ENCODE measurements around the gene ELK4.

The ELK4 gene

GRCh38 chr1:205613854-205614412 lies 17.9 kb downstream of the ELK4 start:
- no peak overlapping the region for H3K27ac ChIP-seq
- H3K4me3 ChIP-seq = no peak overlapping the region
- TF ChIP-seq Cebpa-rat (IDR thresholded peaks at IDR 0.05) = no peak
- H3K27me3 ChIP-seq = no peaks in the 10 kb centered on the region
- H4K20me1 ChIP-seq = peaks cover 70% of the 10 kb centered on the region
- peaks cover 92% of the 10 kb centered on the region for H3K36me3 ChIP-seq
- no peak overlapping the region for H3K9ac ChIP-seq
- H3K9me3 ChIP-seq = no peaks in the 10 kb centered on the region
- H3K4me2 ChIP-seq = no peak overlapping the region
- H3K4me1 ChIP-seq = no peaks in the 10 kb centered on the region

GRCh38 chr1:205612556-205612955 lies 19.3 kb downstream of the ELK4 start:
- peaks cover 84% of the 10 kb centered on the region for H3K36me3 ChIP-seq
- no peak overlapping the region for H3K9ac ChIP-seq
- H4K20me1 ChIP-seq = peaks cover 68% of the 10 kb centered on the region
- no peak overlapping the region for H3K4me3 ChIP-seq
- no peak overlapping the region for H3K4me2 ChIP-seq
- no peak for TF ChIP-seq Cebpa-rat (IDR thresholded peaks at IDR 0.05)
- H3K27me3 ChIP-seq = no peaks in the 10 kb centered on the region
- no peaks in the 10 kb centered on the region for H3K4me1 ChIP-seq
- H3K9me3 ChIP-seq = no peaks in the 10 kb centered on the region
- no peak overlapping the region for H3K27ac ChIP-seq

- H3K27ac ChIP-seq = no peak overlapping the region
- peaks cover 72% of the 10 kb centered on the region for H4K20me1 ChIP-seq
- H3K9me3 ChIP-seq = no peaks in the 10 kb centered on the region
- no peaks in the 10 kb centered on the region for H3K4me1 ChIP-seq
- no peaks in the 10 kb centered on the region for H3K27me3 ChIP-seq
- no peak for TF ChIP-seq Cebpa-rat (IDR thresholded peaks at IDR 0.05)
- H3K9ac ChIP-seq = no peak overlapping the region
- peaks cover 84% of the 10 kb centered on the region for H3K36me3 ChIP-seq
- no peak overlapping the region for H3K4me3 ChIP-seq
- no peak overlapping the region for H3K4me2 ChIP-seq
These were observed 19.7 kb downstream of the ELK4 start for GRCh38 chr1:205612104-205612503.

GRCh38 chr1:205610901-205611466 lies 20.8 kb downstream of the ELK4 start:
- no peak overlapping the region for H3K4me2 ChIP-seq
- H3K27me3 ChIP-seq = no peaks in the 10 kb centered on the region
- no peaks in the 10 kb centered on the region for H3K9me3 ChIP-seq
- peaks cover 84% of the 10 kb centered on the region for H3K36me3 ChIP-seq
- no peak overlapping the region for H3K27ac ChIP-seq
- H3K4me1 ChIP-seq = peaks cover 8% of the 10 kb centered on the region
- H3K9ac ChIP-seq = no peak overlapping the region
- no peak overlapping the region for H3K4me3 ChIP-seq
- no peak for TF ChIP-seq Cebpa-rat (IDR thresholded peaks at IDR 0.05)
- peaks cover 77% of the 10 kb centered on the region for H4K20me1 ChIP-seq

- Histone ChIP-seq H3K9me3 (no peaks in the 10 kb centered on the region), H3K9ac (no peak overlapping the region), H3K4me3 (no peak overlapping the region), H3K27ac (no peak overlapping the region), H4K20me1 (peaks cover 84% of the 10 kb centered on the region), H3K27me3 (no peaks in the 10 kb centered on the region), H3K36me3 (peaks cover 77% of the 10 kb centered on the region), H3K4me1 (peaks cover 18% of the 10 kb centered on the region), H3K4me2 (no peak overlapping the region)
- no peak for TF ChIP-seq Cebpa-rat (IDR thresholded peaks at IDR 0.05)
These were observed 21.8 kb downstream of the ELK4 start for GRCh38 chr1:205610036-205610435.

- Histone ChIP-seq H3K36me3 (peaks cover 57% of the 10 kb centered on the region), H3K9ac (no peak overlapping the region), H3K4me2 (peak overlapping the region; percentile 33), H3K27me3 (no peaks in the 10 kb centered on the region), H3K9me3 (no peaks in the 10 kb centered on the region), H3K4me3 (no peak overlapping the region), H3K27ac (no peak overlapping the region), H4K20me1 (peaks cover 49% of the 10 kb centered on the region), H3K4me1 (peaks cover 20% of the 10 kb centered on the region)
- TF ChIP-seq Cebpa-rat (IDR thresholded peaks at IDR 0.05) = 0 out of 2 replicates have a peak, but pooled peaks have one; percentile 7
These were observed 26.8 kb downstream of the ELK4 start for GRCh38 chr1:205604825-205605505.

GRCh38 chr1:205604059-205604458 lies 27.8 kb downstream of the ELK4 start:
- Histone ChIP-seq H3K27ac (no peak overlapping the region), H3K4me3 (no peak overlapping the region), H4K20me1 (peaks cover 40% of the 10 kb centered on the region; the same call in 1 of the 2 replicates), H3K9ac (no peak overlapping the region), H3K4me2 (no peak overlapping the region), H3K27me3 (no peaks in the 10 kb centered on the region), H3K36me3 (peaks cover 60% of the 10 kb centered on the region), H3K9me3 (no peaks in the 10 kb centered on the region), H3K4me1 (peaks cover 20% of the 10 kb centered on the region)
- no peak for TF ChIP-seq Cebpa-rat (IDR thresholded peaks at IDR 0.05)

- H3K4me3 ChIP-seq = no peak overlapping the region
- TF ChIP-seq Cebpa-rat (IDR thresholded peaks at IDR 0.05) = no peak
- no peaks in the 10 kb centered on the region for H3K27me3 ChIP-seq
- H3K36me3 ChIP-seq = peaks cover 59% of the 10 kb centered on the region
- H4K20me1 ChIP-seq = peaks cover 19% of the 10 kb centered on the region; the same call in 1 of the 2 replicates
- H3K4me2 ChIP-seq = no peak overlapping the region
- H3K9ac ChIP-seq = no peak overlapping the region
- H3K9me3 ChIP-seq = no peaks in the 10 kb centered on the region
- H3K27ac ChIP-seq = no peak overlapping the region
- peaks cover 14% of the 10 kb centered on the region for H3K4me1 ChIP-seq
These were observed 30.6 kb downstream of the ELK4 start for GRCh38 chr1:205601205-205601604.

GRCh38 chr1:205600085-205600484 lies 31.7 kb downstream of the ELK4 start:
- no peaks in the 10 kb centered on the region for H3K27me3 ChIP-seq
- H4K20me1 ChIP-seq = peaks cover 12% of the 10 kb centered on the region; the same call in 1 of the 2 replicates
- H3K9ac ChIP-seq = no peak overlapping the region
- TF ChIP-seq Cebpa-rat (IDR thresholded peaks at IDR 0.05) = no peak
- no peak overlapping the region for H3K27ac ChIP-seq
- H3K9me3 ChIP-seq = no peaks in the 10 kb centered on the region
- peaks cover 7% of the 10 kb centered on the region for H3K4me1 ChIP-seq
- H3K36me3 ChIP-seq = peaks cover 54% of the 10 kb centered on the region
- no peak overlapping the region for H3K4me2 ChIP-seq
- H3K4me3 ChIP-seq = no peak overlapping the region

GRCh38 chr1:205599669-205600042 lies 32.2 kb downstream of the ELK4 start:
- H3K36me3 ChIP-seq = peaks cover 52% of the 10 kb centered on the region
- H3K27me3 ChIP-seq = no peaks in the 10 kb centered on the region
- no peak overlapping the region for H3K9ac ChIP-seq
- no peak overlapping the region for H3K27ac ChIP-seq
- peaks cover 8% of the 10 kb centered on the region; the same call in 1 of the 2 replicates for H3K4me1 ChIP-seq
- H3K4me2 ChIP-seq = no peak overlapping the region
- no peak overlapping the region for H3K4me3 ChIP-seq
- no peaks in the 10 kb centered on the region for H3K9me3 ChIP-seq
- peaks cover 7% of the 10 kb centered on the region; the same call in 1 of the 2 replicates for H4K20me1 ChIP-seq
- TF ChIP-seq Cebpa-rat (IDR thresholded peaks at IDR 0.05) = no peak
